Mammary epithelial cell (primary cell): ENCODE data around the gene NPC2.

Experiments
- EZH2 ChIP-seq: IDR thresholded peaks from 2 replicates; pipeline ENCODE4 v1.6.1; 2012; ENCODE audit warnings: low read length, inconsistent platforms, borderline replicate concordance
- TF ChIP-seq, protein P1 (sequence below), 2 donors: IDR thresholded peaks in 1 of 2; conservative IDR thresholded peaks in 1 of 2; 2 replicates each; pipeline ENCODE4 v1.5.1; 2011 to 2012; ENCODE audit warnings: inconsistent platforms in 2 of 2, low read length in 2 of 2, mild to moderate bottlenecking in 2 of 2, control low read depth in 1 of 2, low read depth in 1 of 2; ENCODE audit not compliant: insufficient read depth in 1 of 2; ENCODE audit errors: extremely low read depth in 1 of 2

DNA sequence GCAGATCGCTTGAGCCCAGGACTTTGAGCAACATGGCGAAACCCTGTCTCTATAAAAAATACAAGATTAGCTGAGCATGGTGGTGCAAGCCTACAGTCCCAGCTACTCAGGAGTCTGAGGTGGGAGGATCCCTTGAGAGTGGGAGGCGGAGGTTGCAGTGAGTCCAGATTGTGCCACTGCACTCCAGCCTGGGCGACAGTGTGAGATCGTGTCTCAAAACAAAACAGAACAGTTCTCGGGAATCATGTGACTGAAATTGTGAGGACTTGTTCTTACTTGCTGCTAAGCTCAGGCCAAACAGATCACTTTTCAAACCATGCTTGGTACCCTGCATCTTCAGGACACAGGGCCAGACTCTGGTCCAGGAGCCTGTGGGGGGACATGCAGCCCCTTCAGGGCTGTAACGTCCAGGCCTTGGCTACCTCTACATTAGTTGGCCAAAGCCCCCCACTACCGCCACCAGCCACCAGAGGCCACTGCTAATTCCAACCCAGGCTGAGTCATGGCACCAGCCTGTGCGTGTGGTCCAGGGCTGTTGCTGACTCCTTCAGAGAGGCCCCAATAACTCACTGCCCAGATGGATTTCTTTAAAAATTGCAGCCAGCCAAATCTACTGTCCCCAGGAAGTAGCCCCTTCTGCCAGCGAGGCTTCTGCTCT lies 33.7 kb downstream of the NPC2 start:
- no peak for TF ChIP-seq EZH2
- TF ChIP-seq, protein P1, sequence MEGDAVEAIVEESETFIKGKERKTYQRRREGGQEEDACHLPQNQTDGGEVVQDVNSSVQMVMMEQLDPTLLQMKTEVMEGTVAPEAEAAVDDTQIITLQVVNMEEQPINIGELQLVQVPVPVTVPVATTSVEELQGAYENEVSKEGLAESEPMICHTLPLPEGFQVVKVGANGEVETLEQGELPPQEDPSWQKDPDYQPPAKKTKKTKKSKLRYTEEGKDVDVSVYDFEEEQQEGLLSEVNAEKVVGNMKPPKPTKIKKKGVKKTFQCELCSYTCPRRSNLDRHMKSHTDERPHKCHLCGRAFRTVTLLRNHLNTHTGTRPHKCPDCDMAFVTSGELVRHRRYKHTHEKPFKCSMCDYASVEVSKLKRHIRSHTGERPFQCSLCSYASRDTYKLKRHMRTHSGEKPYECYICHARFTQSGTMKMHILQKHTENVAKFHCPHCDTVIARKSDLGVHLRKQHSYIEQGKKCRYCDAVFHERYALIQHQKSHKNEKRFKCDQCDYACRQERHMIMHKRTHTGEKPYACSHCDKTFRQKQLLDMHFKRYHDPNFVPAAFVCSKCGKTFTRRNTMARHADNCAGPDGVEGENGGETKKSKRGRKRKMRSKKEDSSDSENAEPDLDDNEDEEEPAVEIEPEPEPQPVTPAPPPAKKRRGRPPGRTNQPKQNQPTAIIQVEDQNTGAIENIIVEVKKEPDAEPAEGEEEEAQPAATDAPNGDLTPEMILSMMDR (conservative IDR thresholded peaks at IDR 0.05 in 1 of 2, IDR thresholded peaks at IDR 0.05 in 1 of 2; ENCODE audit: extremely low read depth in 1 of 2, insufficient read depth in 1 of 2, low read depth in 1 of 2, low read length in 2 of 2), result peak; percentile 69 to 79
